Fibroblast of lung (primary cell): ENCODE results near the gene MOSPD3. TPM values are rescaled to one million over a fixed set of nuclear protein-coding genes. Genes with fewer than 3 reads are reported as not detected.

Experiments
- DNase-seq, 2 donors: peaks; one replicate each; pipeline versions ENCODE4 v3.0.0 to v3.0.0-alpha.2; 2010; ENCODE audit warnings: low read depth in 2 of 2
- H2AFZ ChIP-seq: 2 replicates; pipeline ENCODE4 v1.5.1; 2012; ENCODE audit warnings: low read length, control low read depth, inconsistent platforms
- H3K27ac ChIP-seq: 2 replicates; pipeline ENCODE4 v1.5.1; 2011; ENCODE audit warnings: low read length, control low read depth; ENCODE audit not compliant: insufficient read depth
- H3K27me3 ChIP-seq: 2 replicates; pipeline ENCODE4 v1.5.1; 2011; ENCODE audit warnings: mild to moderate bottlenecking, low read length; ENCODE audit not compliant: control insufficient read depth, insufficient read depth
- H3K36me3 ChIP-seq: 2 replicates; pipeline ENCODE4 v1.5.1; 2011; ENCODE audit warnings: low read length; ENCODE audit not compliant: control insufficient read depth, insufficient read depth
- H3K4me1 ChIP-seq: 2 replicates; pipeline ENCODE4 v1.5.1; 2011; ENCODE audit warnings: low read length; ENCODE audit not compliant: control insufficient read depth, insufficient read depth; ENCODE audit errors: extremely low read depth
- H3K4me2 ChIP-seq: 2 replicates; pipeline ENCODE4 v1.5.1; 2011; ENCODE audit warnings: low read length, control low read depth; ENCODE audit not compliant: insufficient read depth; ENCODE audit errors: extremely low read depth
- H3K4me3 ChIP-seq, 4 experiments: fragments of 200-600 bp in 1 of 4; sonication (generic) in 1 of 4; replicated peaks in 1 of 4; 2 replicates each; pipeline ENCODE4 v1.5.1; 2011 to 2016; ENCODE audit warnings: low read length in 4 of 4, low read depth in 3 of 4, mild to moderate bottlenecking in 3 of 4, control low read depth in 2 of 4, inconsistent platforms in 1 of 4, mixed read lengths in 1 of 4; ENCODE audit not compliant: insufficient read depth in 1 of 4; ENCODE audit errors: control extremely low read depth in 1 of 4
- H3K79me2 ChIP-seq: 2 replicates; pipeline ENCODE4 v1.5.1; 2012; ENCODE audit warnings: mild to moderate bottlenecking, low read length, inconsistent platforms; ENCODE audit not compliant: control insufficient read depth, insufficient read depth
- H3K9ac ChIP-seq: 2 replicates; pipeline ENCODE4 v1.5.1; 2011; ENCODE audit warnings: mild to moderate bottlenecking, low read length, control low read depth; ENCODE audit not compliant: insufficient read depth
- H3K9me3 ChIP-seq: 2 replicates; pipeline ENCODE4 v1.5.1; 2012; ENCODE audit warnings: low read depth, low read length; ENCODE audit not compliant: control insufficient read depth, insufficient read depth
- H4K20me1 ChIP-seq: 2 replicates; pipeline ENCODE4 v1.5.1; 2011; ENCODE audit warnings: low read length; ENCODE audit not compliant: control insufficient read depth, insufficient read depth; ENCODE audit errors: extremely low read depth
- CTCF ChIP-seq, 2 donors: IDR thresholded peaks in 1 of 2; conservative IDR thresholded peaks in 1 of 2; 1 replicate in 1 of 2; 2 replicates in 1 of 2; pipeline ENCODE4 v1.5.1; 2011 to 2012; ENCODE audit warnings: low read length in 2 of 2, control low read depth in 1 of 2, inconsistent platforms in 1 of 2, low read depth in 1 of 2, mild to moderate bottlenecking in 1 of 2
- EZH2 ChIP-seq: IDR thresholded peaks from 2 replicates; pipeline ENCODE4 v1.5.1; 2012; ENCODE audit warnings: low read length, control low read depth, mild to moderate bottlenecking; ENCODE audit errors: missing control alignments
- polyA plus RNA-seq, 2 donors: library from polyadenylated mRNA; depleted of rRNA in 1 of 2; stranded (reverse) in 1 of 2; unstranded in 1 of 2; fragments of >200 nt; gene quantifications; 2 replicates each; pipeline ENCODE4 v1.2.1, GENCODE V29; 2011 to 2012; ENCODE audit warnings: missing spikeins in 1 of 2
- total RNA-seq: library from RNA; depleted of rRNA; stranded (reverse); fragments of >200 nt; gene quantifications from 2 replicates; pipeline ENCODE4 v1.2.1, GENCODE V29; 2014

The MOSPD3 gene
- total and polyA plus RNA-seq, 2 donors (not counting 1 experiment from before 2014, with no cell fraction given) = 5.9 to 12.8 TPM

GRCh38 chr7:100621554-100621953 is 9.2 kb downstream of the MOSPD3 start:
- no peaks in the 10 kb centered on the region for H3K79me2 ChIP-seq
- no peaks in the 10 kb centered on the region for H3K36me3 ChIP-seq
- H4K20me1 ChIP-seq = no peaks in the 10 kb centered on the region
- H3K9ac ChIP-seq = no peak overlapping the region
- no peaks in the 10 kb centered on the region for H3K4me1 ChIP-seq
- no peak overlapping the region for H2AFZ ChIP-seq
- H3K27me3 ChIP-seq = no peaks in the 10 kb centered on the region
- no peak overlapping the region for H3K4me3 ChIP-seq
- no peak overlapping the region for H3K4me2 ChIP-seq
- no peak for TF ChIP-seq EZH2
- no peak for TF ChIP-seq CTCF (conservative IDR thresholded peaks at IDR 0.05 in 1 of 2, IDR thresholded peaks at IDR 0.05 in 1 of 2; ENCODE audit: low read depth in 1 of 2, low read length in 2 of 2)
- no peak for DNase-seq
- H3K27ac ChIP-seq = no peak overlapping the region
- H3K9me3 ChIP-seq = no peaks in the 10 kb centered on the region

DNA sequence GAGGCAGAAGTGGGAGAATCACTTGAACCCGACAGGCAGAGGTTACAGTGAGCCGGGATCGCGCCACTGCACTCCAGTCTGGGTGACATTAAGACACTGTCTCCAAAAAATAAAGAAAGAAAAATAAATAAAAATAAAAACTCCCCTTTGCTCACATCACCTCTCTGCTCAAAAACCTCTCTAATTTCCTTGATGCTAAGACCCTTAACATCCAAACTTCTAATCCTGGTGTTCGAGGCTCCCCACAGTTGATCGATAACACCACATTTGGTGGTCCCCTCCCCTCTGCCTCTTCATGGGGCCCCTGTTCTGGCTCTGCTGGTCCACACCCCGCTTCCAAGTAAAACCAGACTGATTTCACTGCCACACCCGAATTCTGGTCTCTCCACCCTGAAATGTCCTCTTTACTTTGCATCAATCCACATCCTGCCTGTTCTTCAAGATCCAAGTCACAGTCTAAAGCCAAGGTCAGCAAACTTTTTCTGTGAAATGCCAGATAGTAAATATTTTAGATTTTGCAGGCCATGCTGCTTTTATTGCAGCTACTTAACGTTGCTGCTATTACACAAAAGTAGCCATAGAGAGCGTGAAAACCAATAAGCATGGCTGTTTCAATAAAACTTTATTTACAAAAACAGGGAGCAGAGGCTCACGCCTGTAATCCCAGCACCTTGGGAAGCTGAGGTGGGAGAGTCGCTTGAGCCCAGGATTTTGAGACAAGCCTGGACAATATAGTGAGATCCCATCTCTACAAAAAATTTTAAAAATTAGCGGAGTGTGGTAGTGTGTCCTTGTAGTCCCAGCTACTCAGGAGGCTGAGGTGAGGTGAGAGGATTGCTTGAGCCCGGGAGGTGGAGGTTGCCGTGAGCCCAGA is 11.8 kb downstream of the MOSPD3 start:
- Histone ChIP-seq H3K79me2 (no peaks in the 10 kb centered on the region), H2AFZ (no peak overlapping the region), H3K36me3 (no peaks in the 10 kb centered on the region), H3K4me3 (no peak overlapping the region), H3K9me3 (no peaks in the 10 kb centered on the region), H3K27ac (no peak overlapping the region), H3K4me1 (no peaks in the 10 kb centered on the region), H4K20me1 (no peaks in the 10 kb centered on the region), H3K27me3 (no peaks in the 10 kb centered on the region), H3K4me2 (no peak overlapping the region), H3K9ac (no peak overlapping the region)
- no peak for DNase-seq
- TF ChIP-seq CTCF (conservative IDR thresholded peaks at IDR 0.05 in 1 of 2, IDR thresholded peaks at IDR 0.05 in 1 of 2; ENCODE audit: low read depth in 1 of 2, low read length in 2 of 2) (no peak), EZH2 (no peak)

DNA sequence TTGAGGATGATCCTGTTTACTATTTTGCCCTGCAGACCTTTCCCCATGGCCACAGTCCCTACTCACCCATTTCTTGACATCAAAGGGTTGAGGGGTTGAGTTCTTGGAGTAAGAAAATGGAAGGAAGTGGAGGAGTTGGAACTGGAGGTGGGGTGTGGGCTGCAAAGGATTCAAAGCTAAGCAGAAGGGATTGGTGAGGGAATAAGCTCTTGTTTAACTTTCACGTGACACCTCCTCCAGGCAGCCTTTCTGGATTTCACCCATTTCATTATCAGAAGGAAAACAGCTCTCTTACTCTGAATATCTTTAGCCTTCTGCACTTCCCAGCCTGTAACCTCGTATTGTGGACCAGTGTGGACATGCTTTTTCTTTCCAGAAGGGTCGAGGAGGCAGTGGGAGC is 13.7 kb downstream of the MOSPD3 start:
- no peak for DNase-seq
- Histone ChIP-seq H3K9me3 (no peaks in the 10 kb centered on the region), H3K4me2 (no peak overlapping the region), H3K4me3 (peak overlapping the region in 2 of 4 experiments; percentile 23 to 38), H3K36me3 (no peaks in the 10 kb centered on the region), H3K27ac (no peak overlapping the region), H3K27me3 (no peaks in the 10 kb centered on the region), H3K79me2 (no peaks in the 10 kb centered on the region), H2AFZ (no peak overlapping the region), H4K20me1 (no peaks in the 10 kb centered on the region), H3K9ac (no peak overlapping the region), H3K4me1 (no peaks in the 10 kb centered on the region)
- no peak for TF ChIP-seq EZH2
- no peak for TF ChIP-seq CTCF (conservative IDR thresholded peaks at IDR 0.05 in 1 of 2, IDR thresholded peaks at IDR 0.05 in 1 of 2; ENCODE audit: low read depth in 1 of 2, low read length in 2 of 2)
